Stromal cell of bone marrow (primary cell): ENCODE data around the gene TMEM115.
"Not testable (repeated sequence)": the region's sequence is repeated elsewhere in the genome, so short reads cannot be mapped to it uniquely, and the experiment has no call there.

Experiments
- DNase-seq: peaks from one replicate; pipeline ENCODE4 v3.0.0-alpha.2; 2012; ENCODE audit warnings: low read depth

TMEM115 gene

GRCh38 chr3:50318615-50319014, 40.7 kb downstream of the TMEM115 start:
- DNase-seq = no peak

DNA sequence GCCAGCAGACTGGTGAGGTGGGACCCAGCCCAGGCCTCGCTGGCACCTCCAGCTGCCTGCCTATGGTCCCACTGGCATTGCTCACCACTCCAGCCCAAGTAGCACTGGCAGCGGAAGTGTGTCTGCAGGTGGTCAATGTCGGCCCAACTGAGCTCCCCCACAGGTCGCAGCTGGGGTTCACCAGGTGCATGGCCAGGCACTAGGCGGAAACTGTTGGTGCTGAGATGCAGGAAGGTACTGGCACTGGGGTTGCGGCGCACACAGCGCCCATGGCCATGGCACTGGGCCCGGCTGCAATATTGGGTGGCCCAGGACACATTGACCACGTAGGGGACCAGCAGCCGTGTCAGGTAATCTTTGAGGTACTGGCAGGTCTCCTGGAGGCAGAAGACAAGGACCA, 41.2 kb downstream of the TMEM115 start:
- DNase-seq = no peak

GRCh38 chr3:50317300-50317699, 42.0 kb downstream of the TMEM115 start:
- no peak for DNase-seq

DNA sequence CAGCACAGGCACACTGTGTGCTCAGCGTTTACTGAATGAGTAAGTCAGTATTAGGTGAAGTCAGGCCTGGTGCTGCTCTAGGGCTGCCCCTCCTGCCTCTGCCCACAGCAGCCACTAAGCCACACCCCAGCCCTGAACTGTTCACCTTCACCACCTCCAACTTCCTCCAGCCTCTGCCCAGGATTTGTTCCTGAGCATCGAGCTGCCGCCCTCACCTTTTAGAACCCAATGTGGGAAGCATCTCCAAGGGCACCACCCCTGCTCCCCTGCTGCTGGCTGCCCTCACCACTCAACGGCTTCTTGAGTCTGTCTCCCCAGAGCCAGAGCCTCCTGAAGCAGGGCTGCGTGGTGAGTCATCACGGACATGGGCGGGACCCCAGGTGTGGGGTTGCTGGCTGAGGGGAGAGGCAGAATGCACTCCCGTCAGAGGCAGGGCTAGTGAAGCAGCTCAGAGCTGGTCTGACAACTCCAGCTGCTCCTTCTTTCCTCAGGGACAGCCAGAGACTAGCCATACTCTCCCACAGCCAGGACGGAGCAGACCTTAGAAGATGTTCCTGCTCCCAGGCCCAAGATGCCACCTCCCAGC, 42.6 kb downstream of the TMEM115 start:
- no peak for DNase-seq

DNA sequence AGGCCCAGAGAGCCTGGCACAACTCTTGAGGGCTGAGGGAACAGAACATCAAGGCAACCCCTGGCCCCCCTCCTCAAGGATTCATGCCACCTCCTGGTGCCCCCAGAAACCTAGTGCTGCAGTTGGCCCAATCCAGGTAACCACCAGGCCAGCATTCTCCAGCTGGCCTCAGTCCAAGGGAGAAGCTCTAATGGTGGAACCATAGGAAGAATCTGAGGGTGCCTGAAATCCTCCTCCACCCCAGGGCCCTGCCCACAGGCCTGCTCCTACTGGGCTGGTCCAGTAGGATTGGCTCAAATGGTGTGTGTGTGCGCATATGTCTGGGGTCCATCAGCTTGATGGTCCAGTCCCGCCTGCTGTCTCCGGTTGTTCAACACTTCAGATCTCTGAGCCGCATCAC, 44.5 kb downstream of the TMEM115 start:
- DNase-seq = no peak

DNA sequence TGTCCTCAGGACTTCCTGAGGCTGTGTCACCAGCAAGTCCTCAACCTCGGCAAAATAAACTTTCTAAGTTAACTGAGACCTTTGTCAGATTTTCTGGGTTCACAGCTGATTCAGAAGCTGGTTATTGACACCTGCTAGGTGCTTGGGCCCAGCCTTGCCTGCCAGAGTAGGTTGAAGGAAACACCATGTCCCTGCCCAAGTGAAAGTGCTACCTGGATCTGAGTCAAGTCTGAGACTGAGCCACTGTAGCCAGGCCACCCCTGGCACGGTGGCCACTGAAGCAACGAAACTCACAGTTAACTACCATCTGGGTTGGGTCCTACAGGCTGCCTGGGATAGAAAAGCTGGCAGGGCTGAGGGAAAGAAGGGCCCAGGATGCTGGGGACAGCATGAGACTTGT, 45.0 kb downstream of the TMEM115 start:
- no peak for DNase-seq

- DNase-seq = not testable (repeated sequence)
Observed at GRCh38 chr3:50312041-50312440, 47.3 kb downstream of the TMEM115 start.
